ENCODE results near the gene GPANK1. TPM values are rescaled to one million over a fixed set of nuclear protein-coding genes. Genes with fewer than 3 reads are reported as not detected.

The GPANK1 gene
- total and polyA plus RNA-seq, 10 of the 15 experiments (the other 5 are each of a cell fraction or from before 2014, with no cell fraction given) = 11.7 to 36.3 (median 17.5) TPM

DNA sequence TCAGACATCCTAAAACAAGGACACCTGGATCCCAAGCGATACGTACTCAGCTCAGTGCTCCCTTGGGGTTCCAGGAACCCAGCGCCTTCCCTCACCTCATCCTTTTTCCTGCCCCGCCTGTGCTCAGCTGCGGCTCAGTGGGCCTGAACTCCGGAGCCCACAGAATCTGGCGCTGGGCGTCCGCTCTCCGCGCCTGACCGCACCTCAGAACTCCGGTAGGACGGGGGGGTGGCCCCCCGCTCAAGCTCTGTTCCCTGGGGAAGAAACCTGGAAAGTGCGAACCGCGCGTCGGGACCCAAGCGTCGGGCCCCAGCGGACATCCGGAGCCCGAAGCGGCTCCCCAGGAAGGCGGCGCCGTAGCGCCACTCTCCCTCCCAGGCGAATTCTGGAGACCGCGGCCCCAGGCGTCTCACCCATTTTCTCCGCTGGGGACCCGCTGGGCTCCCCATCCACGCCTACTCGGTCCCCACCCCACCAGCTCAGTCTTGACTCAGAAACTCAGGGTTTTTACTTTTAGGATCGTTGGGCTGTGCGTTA is 16.4 kb upstream of the GPANK1 start:
- peak overlapping the region; percentile 64 for H2AFZ ChIP-seq (ENCODE audit: control insufficient read depth, low read depth, low read length)
- in situ Hi-C loops (cut with MboI) = no loop called here
- H3K27me3 ChIP-seq (replicated peaks in 1 of 2; ENCODE audit: control insufficient read depth in 2 of 2, insufficient read depth in 2 of 2, low read length in 1 of 2) = no peaks in the 10 kb centered on the region
- SMC1A ChIA-PET (ENCODE audit: uncharacterized antibody, unreplicated experiment) = interaction anchor here (0.7 to 2.5 kb wide), 8 partner anchors 50 to 242 kb away, joined by 3 to 12 read pairs (median 4); partner anchors contain the start of gene MSH5
- WGBS (ENCODE audit: insufficient coverage, insufficient replicate concordance, low lambda C conversion rate, missing lambda C conversion rate) = 2% methylated on average over 40 of the region's 40 CpGs
- no peak for DNase-seq (ENCODE audit: low read depth, low spot score)
- H3K9ac ChIP-seq (ENCODE audit: control insufficient read depth, insufficient read depth, low read length) = peak overlapping the region; percentile 41; the same call in 1 of the 2 replicates
- H3K4me3 ChIP-seq = peak overlapping the region; percentile 71
- H3K4me1 ChIP-seq (ENCODE audit: control insufficient read depth, insufficient read depth, low read length) = peaks cover 6% of the 10 kb centered on the region
- no peaks in the 10 kb centered on the region for H3K79me2 ChIP-seq (ENCODE audit: control insufficient read depth, insufficient read depth, low read length)
- ATAC-seq = peak; percentile 81
- FAIRE-seq = no peak
- peak overlapping the region; percentile 15; the same call in 1 of the 2 replicates for H3K27ac ChIP-seq (ENCODE audit: control insufficient read depth, insufficient read depth)
- no peaks in the 10 kb centered on the region for H3K9me3 ChIP-seq (replicated peaks; ENCODE audit: control insufficient read depth, insufficient read depth, low read length)
- CTCF ChIA-PET = interaction anchor here (0.6 to 2.7 kb wide), 25 partner anchors 9 to 242 kb away, joined by 3 to 16 read pairs (median 3); partner anchors contain the start of genes HSPA1A, HSPA1L and LY6G5B
- H4K20me1 ChIP-seq (ENCODE audit: control insufficient read depth, insufficient read depth) = no peaks in the 10 kb centered on the region
- no peaks in the 10 kb centered on the region for H3K36me3 ChIP-seq (ENCODE audit: control insufficient read depth in 2 of 2, insufficient read depth in 2 of 2, low read length in 1 of 2)
- intact Hi-C loops (cut with micrococcal nuclease; ENCODE audit: unreplicated experiment) = loop anchor here (5.0 kb wide), 1 partner anchor 51 kb away; no protein-coding TSS in a partner anchor
- RAD21 ChIA-PET (ENCODE audit: unreplicated experiment) = interaction anchor here (0.9 to 2.5 kb wide), 8 partner anchors 32 to 242 kb away, joined by 3 to 30 read pairs (median 4); partner anchors contain the start of genes ATP6V1G2, DDAH2 and NEU1
- POLR2A ChIA-PET = interaction anchor here (0.6 to 0.7 kb wide), 4 partner anchors 57 to 146 kb away, joined by 3 to 7 read pairs (median 4); partner anchors contain the start of gene HSPA1B
- H3K4me2 ChIP-seq (ENCODE audit: control insufficient read depth, insufficient read depth) = peak overlapping the region; percentile 87
- BruUV-seq (replicated peaks) = TSS peak; percentile 48
- TF ChIP-seq, protein P1, sequence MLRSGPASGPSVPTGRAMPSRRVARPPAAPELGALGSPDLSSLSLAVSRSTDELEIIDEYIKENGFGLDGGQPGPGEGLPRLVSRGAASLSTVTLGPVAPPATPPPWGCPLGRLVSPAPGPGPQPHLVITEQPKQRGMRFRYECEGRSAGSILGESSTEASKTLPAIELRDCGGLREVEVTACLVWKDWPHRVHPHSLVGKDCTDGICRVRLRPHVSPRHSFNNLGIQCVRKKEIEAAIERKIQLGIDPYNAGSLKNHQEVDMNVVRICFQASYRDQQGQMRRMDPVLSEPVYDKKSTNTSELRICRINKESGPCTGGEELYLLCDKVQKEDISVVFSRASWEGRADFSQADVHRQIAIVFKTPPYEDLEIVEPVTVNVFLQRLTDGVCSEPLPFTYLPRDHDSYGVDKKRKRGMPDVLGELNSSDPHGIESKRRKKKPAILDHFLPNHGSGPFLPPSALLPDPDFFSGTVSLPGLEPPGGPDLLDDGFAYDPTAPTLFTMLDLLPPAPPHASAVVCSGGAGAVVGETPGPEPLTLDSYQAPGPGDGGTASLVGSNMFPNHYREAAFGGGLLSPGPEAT (IDR thresholded peaks at IDR 0.05; ENCODE audit: low read depth) = peak; percentile 64
- TF ChIP-seq NR2F1 (conservative IDR thresholded peaks at IDR 0.05) (no peak), ZNF24 (IDR thresholded peaks at IDR 0.05) (0 out of 2 replicates have a peak, but pooled peaks have one; percentile 8), CBFB (IDR thresholded peaks at IDR 0.05; ENCODE audit: low read depth) (no peak), NFIC (IDR thresholded peaks at IDR 0.05; ENCODE audit: low read depth, low read length) (no peak), ZNF384 (IDR thresholded peaks at IDR 0.05; ENCODE audit: borderline replicate concordance, low read depth, low read length) (no peak), RCOR1 (conservative IDR thresholded peaks at IDR 0.05; ENCODE audit: low read depth, low read length) (no peak), GATAD2B (conservative IDR thresholded peaks at IDR 0.05; ENCODE audit: low read depth) (0 out of 2 replicates have a peak, but pooled peaks have one; percentile 37), HCFC1 (IDR thresholded peaks at IDR 0.05; ENCODE audit: low read length) (no peak), TARDBP (IDR thresholded peaks at IDR 0.05; ENCODE audit: borderline replicate concordance) (no peak)
- TF ChIP-seq, protein P2, sequence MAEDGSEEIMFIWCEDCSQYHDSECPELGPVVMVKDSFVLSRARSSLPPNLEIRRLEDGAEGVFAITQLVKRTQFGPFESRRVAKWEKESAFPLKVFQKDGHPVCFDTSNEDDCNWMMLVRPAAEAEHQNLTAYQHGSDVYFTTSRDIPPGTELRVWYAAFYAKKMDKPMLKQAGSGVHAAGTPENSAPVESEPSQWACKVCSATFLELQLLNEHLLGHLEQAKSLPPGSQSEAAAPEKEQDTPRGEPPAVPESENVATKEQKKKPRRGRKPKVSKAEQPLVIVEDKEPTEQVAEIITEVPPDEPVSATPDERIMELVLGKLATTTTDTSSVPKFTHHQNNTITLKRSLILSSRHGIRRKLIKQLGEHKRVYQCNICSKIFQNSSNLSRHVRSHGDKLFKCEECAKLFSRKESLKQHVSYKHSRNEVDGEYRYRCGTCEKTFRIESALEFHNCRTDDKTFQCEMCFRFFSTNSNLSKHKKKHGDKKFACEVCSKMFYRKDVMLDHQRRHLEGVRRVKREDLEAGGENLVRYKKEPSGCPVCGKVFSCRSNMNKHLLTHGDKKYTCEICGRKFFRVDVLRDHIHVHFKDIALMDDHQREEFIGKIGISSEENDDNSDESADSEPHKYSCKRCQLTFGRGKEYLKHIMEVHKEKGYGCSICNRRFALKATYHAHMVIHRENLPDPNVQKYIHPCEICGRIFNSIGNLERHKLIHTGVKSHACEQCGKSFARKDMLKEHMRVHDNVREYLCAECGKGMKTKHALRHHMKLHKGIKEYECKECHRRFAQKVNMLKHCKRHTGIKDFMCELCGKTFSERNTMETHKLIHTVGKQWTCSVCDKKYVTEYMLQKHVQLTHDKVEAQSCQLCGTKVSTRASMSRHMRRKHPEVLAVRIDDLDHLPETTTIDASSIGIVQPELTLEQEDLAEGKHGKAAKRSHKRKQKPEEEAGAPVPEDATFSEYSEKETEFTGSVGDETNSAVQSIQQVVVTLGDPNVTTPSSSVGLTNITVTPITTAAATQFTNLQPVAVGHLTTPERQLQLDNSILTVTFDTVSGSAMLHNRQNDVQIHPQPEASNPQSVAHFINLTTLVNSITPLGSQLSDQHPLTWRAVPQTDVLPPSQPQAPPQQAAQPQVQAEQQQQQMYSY (CRISPR knock-in tag; IDR thresholded peaks at IDR 0.05) = no peak
- TF ChIP-seq, protein P3, sequence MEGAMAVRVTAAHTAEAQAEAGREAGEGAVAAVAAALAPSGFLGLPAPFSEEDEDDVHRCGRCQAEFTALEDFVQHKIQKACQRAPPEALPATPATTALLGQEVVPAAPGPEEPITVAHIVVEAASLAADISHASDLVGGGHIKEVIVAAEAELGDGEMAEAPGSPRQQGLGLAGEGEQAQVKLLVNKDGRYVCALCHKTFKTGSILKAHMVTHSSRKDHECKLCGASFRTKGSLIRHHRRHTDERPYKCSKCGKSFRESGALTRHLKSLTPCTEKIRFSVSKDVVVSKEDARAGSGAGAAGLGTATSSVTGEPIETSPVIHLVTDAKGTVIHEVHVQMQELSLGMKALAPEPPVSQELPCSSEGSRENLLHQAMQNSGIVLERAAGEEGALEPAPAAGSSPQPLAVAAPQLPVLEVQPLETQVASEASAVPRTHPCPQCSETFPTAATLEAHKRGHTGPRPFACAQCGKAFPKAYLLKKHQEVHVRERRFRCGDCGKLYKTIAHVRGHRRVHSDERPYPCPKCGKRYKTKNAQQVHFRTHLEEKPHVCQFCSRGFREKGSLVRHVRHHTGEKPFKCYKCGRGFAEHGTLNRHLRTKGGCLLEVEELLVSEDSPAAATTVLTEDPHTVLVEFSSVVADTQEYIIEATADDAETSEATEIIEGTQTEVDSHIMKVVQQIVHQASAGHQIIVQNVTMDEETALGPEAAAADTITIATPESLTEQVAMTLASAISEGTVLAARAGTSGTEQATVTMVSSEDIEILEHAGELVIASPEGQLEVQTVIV (IDR thresholded peaks at IDR 0.05; ENCODE audit: borderline replicate concordance, partially characterized antibody) = no peak
- TF ChIP-seq, protein P4, sequence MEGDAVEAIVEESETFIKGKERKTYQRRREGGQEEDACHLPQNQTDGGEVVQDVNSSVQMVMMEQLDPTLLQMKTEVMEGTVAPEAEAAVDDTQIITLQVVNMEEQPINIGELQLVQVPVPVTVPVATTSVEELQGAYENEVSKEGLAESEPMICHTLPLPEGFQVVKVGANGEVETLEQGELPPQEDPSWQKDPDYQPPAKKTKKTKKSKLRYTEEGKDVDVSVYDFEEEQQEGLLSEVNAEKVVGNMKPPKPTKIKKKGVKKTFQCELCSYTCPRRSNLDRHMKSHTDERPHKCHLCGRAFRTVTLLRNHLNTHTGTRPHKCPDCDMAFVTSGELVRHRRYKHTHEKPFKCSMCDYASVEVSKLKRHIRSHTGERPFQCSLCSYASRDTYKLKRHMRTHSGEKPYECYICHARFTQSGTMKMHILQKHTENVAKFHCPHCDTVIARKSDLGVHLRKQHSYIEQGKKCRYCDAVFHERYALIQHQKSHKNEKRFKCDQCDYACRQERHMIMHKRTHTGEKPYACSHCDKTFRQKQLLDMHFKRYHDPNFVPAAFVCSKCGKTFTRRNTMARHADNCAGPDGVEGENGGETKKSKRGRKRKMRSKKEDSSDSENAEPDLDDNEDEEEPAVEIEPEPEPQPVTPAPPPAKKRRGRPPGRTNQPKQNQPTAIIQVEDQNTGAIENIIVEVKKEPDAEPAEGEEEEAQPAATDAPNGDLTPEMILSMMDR (IDR thresholded peaks at IDR 0.05 in 2 of 3, conservative IDR thresholded peaks at IDR 0.05 in 1 of 3; ENCODE audit: control insufficient read depth in 2 of 3, extremely low read depth in 1 of 3, insufficient read depth in 1 of 3, low read depth in 3 of 3, low read length in 3 of 3) = peak in 1 of 3 experiments; percentile 32; a peak in 3 of 6 replicates

All from GM12878 (cell line).